ENCODE data around the gene GSN. TPM values are rescaled to one million over a fixed set of nuclear protein-coding genes. Genes with fewer than 3 reads are reported as not detected.

GSN gene
- total and polyA plus RNA-seq, 9 of the 15 experiments (the other 6 are each of a cell fraction or from before 2014, with no cell fraction given) = 0.39 to 16.6 (median 8.2) TPM

- H3K4me3 ChIP-seq = no peak overlapping the region
- no peak for ATAC-seq
- no peaks in the 10 kb centered on the region for H3K9me1 ChIP-seq (ENCODE audit: control insufficient read depth, insufficient read depth, low read length)
- no peaks in the 10 kb centered on the region for H4K20me1 ChIP-seq (replicated peaks; ENCODE audit: control insufficient read depth, insufficient read depth, low read length)
- no peaks in the 10 kb centered on the region for H3K9me3 ChIP-seq (replicated peaks; ENCODE audit: control insufficient read depth, insufficient read depth, low read depth, low read length)
- POLR2A ChIA-PET = interaction anchor here (0.6 to 1.9 kb wide), 6 partner anchors 10 to 170 kb away, joined by 3 to 12 read pairs (median 4); no protein-coding TSS in a partner anchor
- H3K79me2 ChIP-seq (ENCODE audit: control insufficient read depth, insufficient read depth, low read length) = peaks cover 2% of the 10 kb centered on the region; the same call in 1 of the 3 replicates
- peaks cover 0 to 10% of the 10 kb centered on the region in 2 experiments; a peak in 2 of 5 replicates for H3K4me1 ChIP-seq (replicated peaks in 1 of 2; ENCODE audit: control insufficient read depth in 2 of 2, insufficient read depth in 2 of 2, low read length in 2 of 2)
- WGBS (ENCODE audit: insufficient coverage, low coverage, missing lambda C conversion rate) = 61% methylated on average over 5 of the region's 5 CpGs
- peaks cover 49% of the 10 kb centered on the region for H3K36me3 ChIP-seq (ENCODE audit: control insufficient read depth, insufficient read depth, low read length)
- H3K9ac ChIP-seq (ENCODE audit: insufficient read depth in 1 of 2, low read depth in 2 of 2, low read length in 2 of 2) = no peak overlapping the region
- TF ChIP-seq HLTF (IDR thresholded peaks at IDR 0.05) (no peak), YBX1 (IDR thresholded peaks at IDR 0.05) (no peak), ZNF41 (CRISPR knock-in tag; conservative IDR thresholded peaks at IDR 0.05) (no peak)
- no peak for FAIRE-seq
- no TSS peak for BruUV-seq (replicated peaks)
- in situ Hi-C loops (cut with MboI) = no loop called here
- intact Hi-C loops (cut with micrococcal nuclease) = no loop called here
- CTCF ChIA-PET (ENCODE audit: low intra/inter-chr PET ratio) = no interaction called here
- no peak overlapping the region for H2AFZ ChIP-seq (ENCODE audit: low read depth, low read length)
- no peak overlapping the region for H3K4me2 ChIP-seq (ENCODE audit: insufficient read depth, low read length)
- no peaks in the 10 kb centered on the region for H3K27me3 ChIP-seq (ENCODE audit: control insufficient read depth in 2 of 2, insufficient read depth in 2 of 2, low read length in 2 of 2)
- no peak for DNase-seq (ENCODE audit: extremely low read depth in 1 of 4, low spot score in 3 of 4)
- H3K27ac ChIP-seq (ENCODE audit: extremely low read depth, low read depth, low read length) = no peak overlapping the region
Measured at GRCh38 chr9:121354141-121354540, 86.2 kb downstream of the GSN start.

DNA sequence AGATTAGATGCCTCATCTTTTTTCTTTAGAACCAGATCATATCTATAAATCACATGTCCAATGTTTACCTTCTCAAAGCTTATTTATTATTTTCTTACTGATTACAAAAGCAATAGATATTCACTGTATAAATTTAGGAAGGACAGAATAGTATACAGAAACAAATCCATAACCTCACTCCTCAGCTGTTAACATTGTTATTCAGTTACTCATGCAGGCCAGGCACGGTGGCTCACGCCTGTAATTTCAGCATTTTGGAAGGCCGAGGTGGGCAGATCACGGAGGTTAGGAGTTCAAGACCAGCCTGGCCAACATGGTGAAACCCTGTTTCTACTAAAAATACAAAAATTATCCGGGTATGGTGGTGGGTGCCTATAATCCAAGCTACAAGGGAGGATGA, 86.8 kb downstream of the GSN start:
- peaks cover 0 to 10% of the 10 kb centered on the region in 2 experiments; a peak in 2 of 5 replicates for H3K4me1 ChIP-seq (replicated peaks in 1 of 2; ENCODE audit: control insufficient read depth in 2 of 2, insufficient read depth in 2 of 2, low read length in 2 of 2)
- TF ChIP-seq HCFC1 (IDR thresholded peaks at IDR 0.05; ENCODE audit: low read depth, low read length) (no peak), DNMT1 (IDR thresholded peaks at IDR 0.05) (no peak), NCOA1 (IDR thresholded peaks at IDR 0.05; ENCODE audit: low read depth) (no peak)
- TF ChIP-seq, protein P1, sequence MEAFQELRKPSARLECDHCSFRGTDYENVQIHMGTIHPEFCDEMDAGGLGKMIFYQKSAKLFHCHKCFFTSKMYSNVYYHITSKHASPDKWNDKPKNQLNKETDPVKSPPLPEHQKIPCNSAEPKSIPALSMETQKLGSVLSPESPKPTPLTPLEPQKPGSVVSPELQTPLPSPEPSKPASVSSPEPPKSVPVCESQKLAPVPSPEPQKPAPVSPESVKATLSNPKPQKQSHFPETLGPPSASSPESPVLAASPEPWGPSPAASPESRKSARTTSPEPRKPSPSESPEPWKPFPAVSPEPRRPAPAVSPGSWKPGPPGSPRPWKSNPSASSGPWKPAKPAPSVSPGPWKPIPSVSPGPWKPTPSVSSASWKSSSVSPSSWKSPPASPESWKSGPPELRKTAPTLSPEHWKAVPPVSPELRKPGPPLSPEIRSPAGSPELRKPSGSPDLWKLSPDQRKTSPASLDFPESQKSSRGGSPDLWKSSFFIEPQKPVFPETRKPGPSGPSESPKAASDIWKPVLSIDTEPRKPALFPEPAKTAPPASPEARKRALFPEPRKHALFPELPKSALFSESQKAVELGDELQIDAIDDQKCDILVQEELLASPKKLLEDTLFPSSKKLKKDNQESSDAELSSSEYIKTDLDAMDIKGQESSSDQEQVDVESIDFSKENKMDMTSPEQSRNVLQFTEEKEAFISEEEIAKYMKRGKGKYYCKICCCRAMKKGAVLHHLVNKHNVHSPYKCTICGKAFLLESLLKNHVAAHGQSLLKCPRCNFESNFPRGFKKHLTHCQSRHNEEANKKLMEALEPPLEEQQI (IDR thresholded peaks at IDR 0.05) = no peak
- POLR2A ChIA-PET = interaction anchor here (0.6 to 1.9 kb wide), 5 partner anchors 9 to 70 kb away, joined by 4 to 12 read pairs (median 4); no protein-coding TSS in a partner anchor
- intact Hi-C loops (cut with micrococcal nuclease) = no loop called here
- no peaks in the 10 kb centered on the region for H3K9me3 ChIP-seq (replicated peaks; ENCODE audit: control insufficient read depth, insufficient read depth, low read depth, low read length)
- no peak for DNase-seq (ENCODE audit: extremely low read depth in 1 of 4, low spot score in 3 of 4)
- no peaks in the 10 kb centered on the region for H4K20me1 ChIP-seq (replicated peaks; ENCODE audit: control insufficient read depth, insufficient read depth, low read length)
- in situ Hi-C loops (cut with MboI) = no loop called here
- H2AFZ ChIP-seq (ENCODE audit: low read depth, low read length) = no peak overlapping the region
- CTCF ChIA-PET (ENCODE audit: low intra/inter-chr PET ratio) = no interaction called here
- H3K9me1 ChIP-seq (ENCODE audit: control insufficient read depth, insufficient read depth, low read length) = no peaks in the 10 kb centered on the region
- ATAC-seq = no peak
- peaks cover 44% of the 10 kb centered on the region for H3K36me3 ChIP-seq (ENCODE audit: control insufficient read depth, insufficient read depth, low read length)
- H3K4me3 ChIP-seq = no peak overlapping the region
- no peak overlapping the region for H3K27ac ChIP-seq (ENCODE audit: extremely low read depth, low read depth, low read length)
- no peak overlapping the region for H3K9ac ChIP-seq (ENCODE audit: insufficient read depth in 1 of 2, low read depth in 2 of 2, low read length in 2 of 2)
- H3K4me2 ChIP-seq (ENCODE audit: insufficient read depth, low read length) = no peak overlapping the region
- FAIRE-seq = no peak
- H3K27me3 ChIP-seq (ENCODE audit: control insufficient read depth in 2 of 2, insufficient read depth in 2 of 2, low read length in 2 of 2) = no peaks in the 10 kb centered on the region
- peaks cover 2% of the 10 kb centered on the region; the same call in 1 of the 3 replicates for H3K79me2 ChIP-seq (ENCODE audit: control insufficient read depth, insufficient read depth, low read length)
- no TSS peak for BruUV-seq (replicated peaks)
- WGBS (ENCODE audit: insufficient coverage, low coverage, missing lambda C conversion rate) = 91% methylated on average over 5 of the region's 5 CpGs

All from K562 (cell line).